Right lobe of liver (tissue), 4 donors: ENCODE results near the gene FAM185A.

Source experiments
- POLR2A ChIP-seq: fragments of 450-650 bp; IDR thresholded peaks from one replicate; pipeline ENCODE4 v1.6.1; 2017; ENCODE audit warnings: antibody characterized with exemption, mild to moderate bottlenecking
- TF ChIP-seq, protein P1 (sequence below), 4 donors: fragments of 200-600 bp in 3 of 4; fragments of 450-650 bp in 1 of 4; IDR thresholded peaks; one replicate each; pipeline versions ENCODE4 v1.5.1 to v1.8.0; 2016 to 2022; ENCODE audit warnings: antibody characterized with exemption in 4 of 4, mild to moderate bottlenecking in 2 of 4
- donor health status: DM: no; HTN: no; CAD: no.
- donor health status: DM: no; HTN: no; CAD: no.
- donor health status: DM: no; HTN: yes; CAD: no.

DNA sequence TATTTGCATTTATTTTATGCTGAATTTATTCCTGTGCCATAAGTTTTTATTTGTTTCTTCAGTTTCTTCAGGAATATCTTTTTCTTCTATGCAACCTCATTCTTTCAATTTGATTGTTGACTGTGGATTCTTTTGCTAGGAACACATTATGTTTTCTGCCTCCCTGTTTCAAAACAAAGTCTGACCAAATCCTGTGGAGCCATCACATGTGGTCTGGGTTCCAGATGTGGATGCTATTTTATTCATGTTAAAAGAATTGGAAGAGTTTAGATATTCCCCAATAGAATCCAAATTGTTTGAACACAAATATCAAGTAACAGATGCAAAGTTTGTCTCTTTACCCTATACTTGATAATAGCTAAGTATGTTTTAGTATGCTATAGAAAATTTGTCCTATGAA lies 107.2 kb downstream of the FAM185A start:
- TF ChIP-seq POLR2A = no peak
- TF ChIP-seq, protein P1, sequence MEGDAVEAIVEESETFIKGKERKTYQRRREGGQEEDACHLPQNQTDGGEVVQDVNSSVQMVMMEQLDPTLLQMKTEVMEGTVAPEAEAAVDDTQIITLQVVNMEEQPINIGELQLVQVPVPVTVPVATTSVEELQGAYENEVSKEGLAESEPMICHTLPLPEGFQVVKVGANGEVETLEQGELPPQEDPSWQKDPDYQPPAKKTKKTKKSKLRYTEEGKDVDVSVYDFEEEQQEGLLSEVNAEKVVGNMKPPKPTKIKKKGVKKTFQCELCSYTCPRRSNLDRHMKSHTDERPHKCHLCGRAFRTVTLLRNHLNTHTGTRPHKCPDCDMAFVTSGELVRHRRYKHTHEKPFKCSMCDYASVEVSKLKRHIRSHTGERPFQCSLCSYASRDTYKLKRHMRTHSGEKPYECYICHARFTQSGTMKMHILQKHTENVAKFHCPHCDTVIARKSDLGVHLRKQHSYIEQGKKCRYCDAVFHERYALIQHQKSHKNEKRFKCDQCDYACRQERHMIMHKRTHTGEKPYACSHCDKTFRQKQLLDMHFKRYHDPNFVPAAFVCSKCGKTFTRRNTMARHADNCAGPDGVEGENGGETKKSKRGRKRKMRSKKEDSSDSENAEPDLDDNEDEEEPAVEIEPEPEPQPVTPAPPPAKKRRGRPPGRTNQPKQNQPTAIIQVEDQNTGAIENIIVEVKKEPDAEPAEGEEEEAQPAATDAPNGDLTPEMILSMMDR (IDR thresholded peaks at IDR 0.05) = no peak
